GDM1 (cell line): ENCODE results near the gene EFCC1.

Experiments used
- DNase-seq: peaks from one replicate; lab custom pipeline; 2025; lab: John Stamatoyannopoulos, UW

EFCC1 gene

DNA sequence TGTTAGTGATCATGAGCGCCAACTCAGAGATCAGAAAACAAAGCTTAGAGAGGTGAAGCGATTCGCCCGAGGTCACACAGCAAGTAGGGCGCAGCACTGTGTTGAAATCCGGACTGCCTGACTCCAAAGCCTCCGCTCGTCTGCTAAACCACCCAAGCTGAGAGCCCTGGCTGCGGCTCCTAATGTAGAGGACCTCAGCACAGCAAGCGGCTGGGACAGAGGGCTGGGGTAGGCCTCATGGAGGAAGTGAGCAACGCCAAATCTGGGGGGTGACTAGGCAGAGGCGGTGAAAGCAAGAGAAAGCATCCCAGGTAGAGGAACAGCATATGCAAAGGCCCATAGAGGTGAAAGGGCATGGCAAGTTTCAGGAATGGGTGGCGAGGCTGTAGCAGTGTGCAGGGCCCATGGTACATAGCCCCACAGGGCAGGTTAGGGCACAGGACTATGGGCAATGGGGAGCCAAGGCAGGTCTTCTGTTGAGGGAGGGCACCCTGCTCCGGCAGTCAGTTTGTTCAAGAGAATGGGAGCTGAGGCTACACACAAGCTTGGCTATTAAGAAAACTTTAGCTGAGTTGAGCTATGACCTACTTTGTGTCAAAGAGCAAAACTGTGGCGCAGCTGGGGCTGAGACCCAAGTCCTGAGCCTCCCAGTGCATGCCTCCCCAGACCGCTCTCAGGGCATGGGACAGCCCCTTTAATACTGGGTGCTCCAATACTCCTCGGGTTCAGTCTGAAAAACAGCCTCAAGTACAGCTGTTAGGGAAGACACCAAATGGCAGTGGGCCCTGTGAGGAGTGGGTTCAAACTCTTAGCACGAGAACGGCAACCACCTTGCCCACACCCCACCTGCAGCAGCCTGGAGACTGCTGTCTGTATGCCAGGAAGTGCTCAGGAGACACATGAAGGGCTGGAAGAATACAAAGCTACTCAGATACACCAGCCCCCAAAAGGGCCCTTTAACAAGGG is 6.2 kb upstream of the EFCC1 start:
- no peak for DNase-seq

DNA sequence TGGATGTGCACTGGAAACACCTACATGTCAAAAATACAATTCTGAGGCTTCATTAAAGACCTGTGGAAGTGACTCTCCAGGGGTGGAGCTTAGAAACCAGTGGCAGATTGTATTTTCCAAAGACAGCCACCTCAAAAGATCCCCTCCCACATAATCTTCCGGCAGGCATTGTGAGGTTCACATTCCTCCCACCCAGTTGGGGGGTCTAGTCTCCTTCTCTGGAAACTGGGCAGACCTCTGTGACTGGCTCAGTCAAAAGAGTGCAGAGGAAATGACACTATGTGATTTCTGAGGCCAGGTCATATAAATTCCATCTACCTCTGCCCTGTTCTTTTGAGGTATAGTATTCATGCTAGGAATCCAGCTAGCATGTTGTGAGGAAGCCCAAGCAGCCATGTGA is 5.4 kb upstream of the EFCC1 start:
- no peak for DNase-seq

DNA sequence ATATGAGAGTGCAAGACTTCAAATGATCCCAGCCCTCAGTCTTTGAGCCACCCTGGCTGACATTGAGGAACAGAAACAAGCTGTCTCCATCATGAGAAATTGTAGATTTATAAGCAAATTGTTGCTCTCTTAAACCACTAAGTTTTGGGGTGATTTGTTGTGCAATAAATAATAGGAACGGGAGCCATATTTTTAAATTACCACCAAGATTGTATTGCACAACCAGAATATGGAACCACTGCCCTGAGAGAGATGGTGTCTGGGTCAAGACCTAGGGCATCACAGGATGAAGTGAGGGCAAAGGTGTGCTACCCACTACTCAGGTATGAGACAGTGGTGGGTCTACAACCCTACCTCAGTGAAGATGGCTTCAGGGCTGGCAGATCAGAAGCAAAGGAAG is 4.9 kb upstream of the EFCC1 start:
- no peak for DNase-seq

DNA sequence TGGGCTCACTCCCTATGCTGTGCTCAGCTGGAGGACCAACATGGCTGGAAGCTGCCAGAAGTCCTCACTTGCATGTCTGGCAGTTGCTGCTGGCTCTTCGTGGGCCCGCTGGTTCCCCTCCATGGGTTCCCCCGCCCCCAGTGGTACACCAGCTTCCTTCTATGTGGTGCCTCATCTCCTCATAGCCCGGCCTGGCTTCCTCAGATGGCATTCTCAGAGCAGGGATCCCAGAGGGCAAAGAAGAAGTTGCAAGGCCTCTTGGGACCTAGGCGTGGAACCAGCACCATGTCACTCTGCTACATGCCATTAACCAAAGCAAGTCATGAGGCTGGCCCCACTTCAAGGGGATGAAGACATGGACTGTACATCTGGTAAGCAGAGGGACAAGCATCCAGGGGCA is 4.4 kb upstream of the EFCC1 start:
- DNase-seq = peak; percentile 56

DNA sequence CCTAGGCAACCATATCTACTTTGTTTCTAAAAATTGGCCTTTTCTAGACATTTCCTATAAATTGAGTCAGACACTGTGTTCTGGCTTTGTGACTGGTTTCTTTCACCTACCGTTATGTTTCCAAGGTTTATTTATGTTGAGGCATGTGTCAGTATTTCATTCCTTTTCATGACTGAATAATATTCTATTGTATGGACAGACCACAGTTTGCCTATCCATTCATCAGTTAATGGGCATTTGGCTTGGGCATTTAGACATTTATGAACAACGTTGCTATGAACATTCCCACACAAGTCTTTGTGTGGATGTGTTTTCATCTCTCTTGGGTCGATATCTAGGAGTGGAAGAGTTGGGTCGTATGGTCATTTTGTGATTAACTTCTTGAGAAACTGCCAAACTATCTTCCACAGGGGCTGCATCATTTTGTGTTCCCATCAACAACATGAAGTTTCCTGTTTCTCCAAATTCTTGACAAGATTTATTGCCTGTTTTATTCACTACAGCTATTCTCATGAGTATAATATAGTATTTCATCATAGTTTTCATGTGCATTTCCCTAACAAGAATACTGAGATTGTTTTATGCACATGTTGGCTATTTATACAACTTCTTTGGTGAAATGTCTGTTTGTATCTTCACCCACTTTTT is 3.5 kb upstream of the EFCC1 start:
- no peak for DNase-seq

DNA sequence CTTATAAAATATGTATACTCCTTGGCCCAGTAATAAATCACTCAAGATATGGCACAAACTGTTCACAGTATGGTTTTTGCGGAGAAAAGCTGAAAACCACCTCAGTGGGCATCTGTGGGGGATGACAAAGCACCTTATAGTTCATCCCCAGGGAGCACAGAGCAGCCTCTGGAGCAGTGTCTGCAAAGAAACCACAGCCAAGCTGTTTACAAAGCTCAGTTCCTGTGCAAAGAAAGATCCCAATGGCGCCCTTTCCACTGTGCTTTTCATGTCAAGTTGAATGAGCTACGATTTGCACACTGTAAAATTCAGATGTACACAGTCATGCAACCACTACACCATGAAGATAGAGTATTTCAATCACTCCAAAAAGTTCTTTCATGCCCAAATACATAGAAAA is 2.5 kb upstream of the EFCC1 start:
- DNase-seq = peak; percentile 79

DNA sequence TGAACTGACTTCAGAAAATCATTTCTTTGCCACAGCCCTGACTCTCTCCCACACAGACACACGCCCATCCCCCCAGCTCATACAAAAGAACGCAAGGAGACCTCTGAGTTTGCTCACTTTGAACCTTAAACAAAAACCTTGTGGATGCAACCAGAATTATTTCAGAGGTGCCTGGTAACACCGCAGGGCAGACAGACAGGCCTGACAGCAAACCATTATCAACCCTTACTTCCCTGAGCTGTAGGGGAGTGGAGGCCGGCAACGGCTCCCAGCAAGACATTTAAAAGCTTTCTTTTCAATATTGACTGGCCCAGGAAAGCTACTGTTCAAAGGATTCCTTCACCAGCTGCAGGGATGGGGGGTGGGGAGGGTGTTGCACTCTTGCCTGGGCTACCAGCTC is 2.0 kb upstream of the EFCC1 start:
- DNase-seq = peak; percentile 33

DNA sequence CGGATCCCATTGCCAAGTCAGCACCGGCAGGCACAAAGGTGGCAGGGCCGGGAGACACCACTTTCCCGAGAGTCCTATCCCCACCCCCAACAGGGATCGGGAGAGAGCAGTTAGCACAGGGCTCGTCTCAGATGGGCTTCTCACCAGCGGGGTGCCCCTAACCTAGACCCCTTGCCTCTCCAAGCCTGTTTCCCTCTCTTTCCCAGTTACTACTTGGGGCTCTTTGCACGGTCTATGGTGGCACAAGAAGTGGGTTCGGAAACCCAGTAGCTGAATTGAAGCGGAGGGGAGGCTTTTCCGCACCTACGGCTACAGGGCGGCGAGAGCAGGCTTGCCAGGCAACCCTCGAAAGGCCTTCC is 383 bp upstream of the EFCC1 start:
- no peak for DNase-seq

DNA sequence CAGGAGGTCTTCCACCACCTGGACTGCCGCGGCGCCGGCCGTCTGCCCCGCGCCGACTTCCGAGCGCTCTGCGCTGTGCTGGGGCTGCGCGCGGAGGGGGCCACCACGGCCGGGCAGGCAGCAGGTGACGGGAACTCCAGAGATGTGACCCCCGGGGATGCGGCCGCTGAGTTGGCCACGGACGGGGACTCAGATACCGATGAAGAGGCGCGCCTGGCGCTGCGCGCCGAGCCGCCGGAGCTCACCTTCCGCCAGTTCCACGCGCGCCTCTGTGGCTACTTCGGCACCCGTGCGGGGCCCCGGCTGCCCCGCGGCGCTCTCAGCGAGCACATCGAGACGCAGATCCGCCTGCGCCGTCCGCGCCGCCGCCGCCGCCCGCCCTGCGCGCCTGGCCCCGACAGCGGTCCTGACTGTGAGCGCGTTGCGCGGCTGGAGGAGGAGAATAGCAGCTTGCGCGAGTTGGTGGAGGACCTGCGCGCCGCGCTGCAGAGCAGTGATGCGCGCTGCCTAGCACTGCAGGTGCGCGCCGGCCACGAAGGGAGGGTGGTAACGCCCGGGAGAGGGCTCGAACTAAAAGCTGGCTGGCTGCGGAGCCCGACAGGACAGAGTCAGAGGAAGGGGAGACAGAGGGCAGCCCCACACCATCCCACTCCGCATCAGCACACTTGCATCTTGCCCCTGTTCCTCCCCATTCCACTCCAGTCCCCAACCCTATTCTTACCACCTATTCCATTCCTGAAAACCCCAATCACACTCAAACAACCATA is 885 bp downstream of the EFCC1 start:
- DNase-seq = peak; percentile 35

DNA sequence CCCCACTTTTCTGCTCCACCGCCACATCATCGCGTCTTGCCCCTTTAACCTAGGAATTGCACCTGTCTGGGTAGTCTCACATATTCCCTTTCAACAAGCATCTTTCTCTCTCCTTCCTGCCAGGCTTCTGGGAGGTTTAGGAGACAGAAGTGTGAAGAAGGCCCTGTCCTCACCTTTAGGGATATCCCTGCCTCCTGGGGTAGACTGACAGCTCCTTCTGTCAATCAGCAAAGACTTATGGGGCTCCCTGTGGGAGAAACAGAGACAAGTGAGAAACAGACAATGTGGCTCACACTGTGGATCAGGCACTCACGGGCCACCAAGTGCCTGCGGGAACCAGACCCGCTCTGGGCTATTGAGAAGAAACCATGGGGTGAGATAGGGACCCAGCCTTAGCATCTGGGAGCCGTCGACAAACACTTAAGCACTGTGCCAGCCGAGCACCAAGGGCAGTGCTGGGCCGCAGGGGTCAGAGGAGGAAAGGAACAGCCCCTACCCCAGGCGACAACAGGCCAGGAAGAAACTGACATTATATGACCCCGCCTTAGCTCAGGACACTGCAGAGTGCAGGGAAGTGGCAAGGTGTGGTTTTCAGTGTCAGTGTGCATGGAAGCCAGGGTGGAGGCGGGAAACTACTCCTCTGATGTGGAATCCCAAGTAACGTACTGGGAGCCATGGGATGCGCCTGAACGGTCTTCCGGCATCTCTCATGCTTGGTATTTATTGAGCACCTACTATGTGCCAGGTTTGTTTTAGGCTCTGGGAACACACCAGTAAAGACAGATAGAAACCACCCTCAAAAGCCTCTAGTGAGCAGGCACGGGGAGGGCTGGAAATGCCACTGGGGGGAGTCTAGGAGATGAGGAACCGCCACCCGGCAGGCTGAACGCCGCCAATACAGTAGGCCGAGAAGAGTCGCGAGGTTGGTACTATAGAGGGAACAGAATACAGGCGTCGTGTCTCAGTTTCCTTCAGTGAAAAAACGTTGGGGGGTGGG is 1.8 kb downstream of the EFCC1 start:
- DNase-seq = no peak

DNA sequence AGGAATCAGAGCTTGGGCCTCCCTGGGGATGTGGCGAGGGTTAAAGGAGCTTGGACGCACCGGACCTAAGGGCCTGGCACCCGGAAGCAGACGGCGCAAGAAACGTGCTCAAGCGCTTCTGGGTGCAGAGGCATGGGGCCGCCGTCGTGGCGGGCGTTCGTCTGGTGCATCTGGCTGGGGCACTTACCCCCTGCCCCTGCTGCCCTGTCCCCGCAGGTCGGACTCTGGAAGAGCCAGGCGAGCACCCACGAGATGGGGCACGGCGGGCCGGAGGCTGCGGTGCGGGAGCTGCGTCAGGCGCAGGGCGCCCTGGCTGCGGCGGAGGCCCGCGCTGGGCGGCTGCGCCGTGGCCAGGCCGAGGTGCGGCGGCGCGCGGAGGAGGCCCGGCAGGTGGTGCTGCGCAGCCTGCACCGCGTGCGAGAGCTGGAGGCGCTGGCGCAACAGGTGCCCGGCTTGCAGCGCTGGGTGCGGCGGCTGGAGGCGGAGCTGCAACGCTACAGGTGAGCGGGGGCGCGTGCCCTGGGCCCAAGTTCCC is 2.5 kb downstream of the EFCC1 start:
- DNase-seq = no peak

DNA sequence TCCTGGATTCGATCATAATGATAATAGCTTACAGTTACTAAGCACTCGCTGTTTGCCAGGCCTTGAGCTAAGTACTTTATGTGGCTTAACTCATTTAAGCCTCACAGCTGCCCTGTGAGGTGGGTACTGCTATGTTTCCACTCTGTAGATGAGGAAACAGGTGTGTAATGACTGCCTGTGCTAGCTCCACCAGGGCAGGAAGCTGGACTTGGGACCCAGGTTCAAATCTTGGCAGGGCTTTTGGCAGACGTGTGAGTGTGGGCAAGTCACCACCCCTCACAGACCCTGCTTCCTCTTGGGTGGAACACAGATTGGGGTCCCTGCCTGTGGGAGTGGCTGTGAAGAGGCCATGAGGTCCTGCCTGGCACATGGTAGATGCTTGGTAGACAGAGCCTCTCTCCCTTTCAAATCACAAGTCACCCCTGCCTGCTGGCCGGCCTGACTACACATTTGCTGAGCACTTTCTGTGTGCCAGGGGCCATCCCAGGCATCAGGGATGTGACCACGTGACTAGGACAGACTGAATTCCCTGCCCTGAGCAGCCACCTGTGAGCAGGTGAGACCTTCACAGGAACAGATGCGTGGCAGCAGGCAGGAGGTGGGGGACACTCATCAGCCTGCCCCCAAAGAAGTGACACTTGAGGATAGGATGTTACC is 3.7 kb downstream of the EFCC1 start:
- DNase-seq = no peak

DNA sequence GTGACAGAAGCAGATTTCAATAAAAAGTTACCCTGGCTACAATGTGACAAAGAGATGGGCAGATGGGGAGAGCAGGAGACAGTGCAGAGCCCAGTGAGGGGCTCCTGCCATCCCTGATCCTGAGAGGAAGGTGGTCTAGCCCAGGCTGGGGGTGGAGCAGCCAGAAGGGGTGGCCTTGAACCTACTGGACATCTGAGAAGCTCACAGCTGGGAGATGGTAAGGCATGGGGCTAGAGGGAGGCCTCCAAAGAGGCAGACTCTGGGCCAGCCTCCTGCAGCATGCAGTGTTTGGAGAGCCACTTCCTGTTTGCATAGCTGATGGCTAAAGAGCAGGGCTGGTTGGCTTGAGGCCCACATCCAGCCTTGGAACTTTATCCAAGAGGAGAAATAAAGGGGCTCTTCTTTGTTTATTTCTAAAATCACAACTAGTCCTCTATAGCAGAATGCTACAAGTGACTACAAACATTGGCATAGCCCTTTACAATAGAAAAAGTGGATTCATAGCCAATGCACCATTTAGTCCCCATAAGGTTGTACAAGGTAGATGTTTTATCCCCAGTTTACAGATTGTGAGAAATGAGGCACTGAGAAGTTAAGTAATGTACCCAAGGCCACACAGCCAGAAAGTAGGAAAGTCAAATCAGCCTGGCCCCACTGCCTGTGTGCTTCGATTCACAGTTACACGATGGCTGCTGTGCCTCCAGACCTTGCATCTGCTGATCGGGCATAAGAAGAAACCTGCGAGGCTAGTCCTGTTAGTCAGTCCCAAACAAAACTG is 4.6 kb downstream of the EFCC1 start:
- no peak for DNase-seq

DNA sequence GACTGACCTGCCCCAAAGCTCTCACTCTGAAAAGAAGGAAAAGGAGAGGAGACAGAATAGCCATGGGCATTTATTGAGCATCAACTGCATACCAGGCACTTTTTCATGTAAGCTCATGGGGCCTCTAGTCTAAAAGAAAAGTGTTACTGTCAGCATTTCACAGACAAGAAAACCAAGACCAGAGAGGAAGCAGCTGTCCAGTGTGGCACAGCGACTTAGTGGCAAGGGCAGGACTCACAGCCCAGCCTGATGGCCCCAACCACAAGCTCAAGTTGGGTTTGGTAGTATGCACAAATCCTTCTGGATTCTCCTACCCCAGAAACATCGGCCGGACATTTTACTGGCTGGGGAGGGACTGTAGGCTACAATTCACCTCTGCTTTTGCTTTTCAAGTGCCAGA is 5.8 kb downstream of the EFCC1 start:
- DNase-seq = no peak

DNA sequence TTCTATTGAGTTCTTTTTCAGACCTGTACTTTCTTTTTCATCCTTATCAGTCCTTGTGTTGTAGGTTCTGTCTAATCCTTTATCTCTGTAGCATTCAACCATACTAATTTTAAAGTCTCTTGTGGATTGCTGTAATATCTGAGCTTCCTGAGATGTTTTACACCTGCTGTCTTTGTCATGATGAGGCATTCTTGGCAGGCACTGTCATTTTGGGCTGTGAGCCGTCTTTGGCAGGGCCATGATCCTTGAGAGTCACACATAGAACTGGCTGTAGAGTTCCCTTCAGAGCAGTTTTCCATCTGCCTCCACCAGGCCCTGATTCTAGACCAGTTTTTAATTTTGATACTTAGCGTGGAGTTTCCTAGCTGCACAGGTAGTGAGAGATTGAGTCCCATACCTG is 6.7 kb downstream of the EFCC1 start:
- no peak for DNase-seq

DNA sequence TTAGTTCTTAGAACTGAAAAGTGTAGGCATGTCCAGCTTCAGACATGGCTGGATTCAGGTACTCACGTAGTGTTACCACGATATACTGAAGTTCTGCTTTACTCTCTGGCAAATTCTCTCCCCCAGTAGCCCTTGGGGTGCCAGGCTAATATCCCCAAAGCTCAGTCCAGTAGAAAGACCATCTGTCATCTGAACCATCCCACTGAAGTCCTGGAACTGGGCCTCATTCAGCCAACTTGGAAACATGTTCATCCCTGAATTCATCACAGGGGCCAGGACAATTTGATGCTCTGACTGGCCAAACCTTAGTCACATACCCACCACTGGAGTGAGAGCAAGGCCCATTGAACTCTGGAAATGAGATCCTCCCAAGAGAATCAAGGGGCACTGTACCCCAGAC is 8.2 kb downstream of the EFCC1 start:
- DNase-seq = no peak

DNA sequence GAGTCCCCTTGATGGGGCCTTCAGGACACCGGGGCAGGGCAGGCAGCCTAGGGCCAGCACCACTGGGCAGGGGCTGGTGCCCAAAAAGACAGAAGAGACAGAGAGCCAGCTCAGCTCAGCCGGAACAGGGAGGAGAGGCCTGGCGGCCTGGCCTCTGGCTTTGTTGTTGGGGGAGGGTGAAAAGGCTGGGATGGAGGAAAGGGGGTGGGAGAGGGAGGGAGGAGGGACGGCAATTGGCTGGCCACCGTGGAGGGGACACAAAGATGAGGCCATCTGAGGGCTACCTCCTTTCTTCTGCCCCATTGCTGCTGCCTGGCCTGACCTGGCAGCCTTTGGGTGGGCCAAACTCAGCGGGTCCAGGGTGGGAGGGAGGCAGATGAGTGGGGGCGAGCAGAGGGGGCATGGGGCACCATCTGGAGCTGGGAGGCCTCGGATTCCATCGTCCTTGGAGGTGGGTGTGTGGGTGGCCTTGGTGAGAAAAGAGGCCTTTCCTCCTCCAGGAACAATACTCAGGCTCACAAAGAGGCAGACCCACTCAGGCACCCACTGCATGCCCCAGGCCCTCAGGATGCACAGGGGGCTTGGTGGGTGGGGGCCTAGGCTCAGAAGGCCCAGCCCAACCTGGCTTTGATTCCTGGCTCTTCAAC is 9.3 kb downstream of the EFCC1 start:
- DNase-seq = no peak

DNA sequence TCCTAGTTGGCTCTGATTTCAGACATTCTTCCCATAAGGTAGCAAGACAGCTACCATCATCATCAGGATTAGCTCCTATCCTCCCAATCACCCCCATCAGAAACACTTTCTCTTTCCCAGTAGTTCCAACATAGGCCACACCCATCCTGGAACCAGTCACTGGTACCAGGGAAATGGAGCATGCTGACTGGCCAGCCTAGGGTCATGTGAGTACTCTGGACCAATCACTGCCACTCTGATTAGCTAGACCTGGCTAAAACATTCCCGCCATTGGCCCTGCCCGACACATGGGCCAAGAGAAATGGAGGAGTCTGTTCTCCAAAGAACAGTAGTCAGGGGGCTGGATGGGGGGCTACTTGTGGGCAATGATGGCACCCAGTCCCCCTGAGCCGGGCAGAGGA is 12.4 kb downstream of the EFCC1 start:
- no peak for DNase-seq

DNA sequence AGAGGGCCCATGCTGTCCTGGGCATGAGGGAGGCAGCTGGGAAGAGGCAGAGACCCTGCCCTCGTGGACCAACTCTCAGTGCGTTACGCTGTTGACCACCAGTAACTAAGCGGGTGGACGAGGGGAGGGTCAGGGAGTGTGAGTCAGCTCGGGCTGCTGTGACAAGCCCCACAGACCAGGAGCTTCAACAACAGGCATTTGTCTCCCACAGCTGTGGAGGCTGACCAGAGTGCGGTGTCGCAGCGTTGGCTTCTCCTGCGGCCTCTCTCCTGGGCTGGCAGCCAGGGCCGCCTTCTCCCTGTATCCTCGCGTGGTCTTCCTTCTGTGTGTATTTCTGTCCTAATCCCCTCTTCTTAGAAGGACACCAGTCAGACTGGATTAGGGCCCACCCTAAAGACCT is 13.0 kb downstream of the EFCC1 start:
- DNase-seq = no peak
